ENCODE data around the gene CXXC4.

The CXXC4 gene

GRCh38 chr4:104486716-104487504 lies 7.8 kb downstream of the CXXC4 start:
- no peak for DNase-seq

DNA sequence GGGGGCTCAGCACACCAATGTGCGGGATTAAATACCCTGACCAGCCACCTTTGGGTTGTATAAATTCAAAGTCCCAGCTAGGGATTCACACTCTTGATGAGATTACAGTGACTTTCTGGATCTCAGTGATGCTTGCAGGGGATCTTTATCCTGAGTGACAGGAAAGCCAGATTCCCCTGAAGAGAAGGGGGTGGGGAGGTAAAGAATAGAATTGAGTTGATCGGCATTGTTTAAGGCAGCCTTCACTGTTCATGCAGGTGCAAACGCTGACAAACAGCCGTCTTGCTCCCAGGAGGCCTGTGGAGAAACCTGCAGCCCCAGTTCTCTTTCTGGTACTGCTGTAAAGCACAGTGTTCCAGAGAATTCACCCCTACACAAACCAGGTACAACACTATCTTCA lies 19.0 kb downstream of the CXXC4 start:
- DNase-seq, result no peak

DNA sequence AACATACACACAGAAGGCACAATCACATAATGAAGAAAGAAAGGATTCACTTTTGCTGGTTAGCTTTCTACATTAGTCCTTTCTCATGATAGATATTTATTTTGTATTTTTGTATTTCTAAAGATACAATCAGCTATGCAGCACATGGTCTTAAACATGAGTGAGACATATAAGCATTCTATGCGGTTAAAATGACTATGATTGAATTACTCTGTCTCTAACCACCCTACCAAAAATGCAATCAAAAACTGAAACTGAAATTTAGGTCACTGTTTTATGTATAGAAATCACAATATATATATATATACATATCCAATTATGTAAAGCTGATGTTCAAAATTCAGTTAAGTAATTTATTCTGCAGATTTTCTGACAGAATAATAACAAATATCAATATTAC lies 21.9 kb downstream of the CXXC4 start:
- no peak for DNase-seq

DNA sequence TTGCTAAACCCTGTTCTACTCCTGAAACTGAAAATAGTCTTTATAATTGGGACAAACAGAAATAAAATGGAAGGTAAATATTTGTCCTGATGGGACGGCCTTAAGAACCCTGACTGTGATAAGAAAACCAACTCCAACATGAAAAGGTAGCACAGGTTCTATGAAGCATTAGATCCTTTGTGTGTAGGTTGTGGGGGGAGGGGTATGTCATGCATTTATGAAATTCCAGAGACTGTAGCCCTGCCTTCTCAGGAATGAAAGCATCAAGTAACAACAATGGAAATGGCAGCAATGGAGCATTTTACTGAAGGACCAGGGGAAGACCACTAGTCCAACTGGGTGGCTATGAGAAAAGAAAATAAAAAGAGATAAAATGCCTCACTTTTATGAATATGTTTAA lies 23.9 kb downstream of the CXXC4 start:
- DNase-seq, result no peak

DNA sequence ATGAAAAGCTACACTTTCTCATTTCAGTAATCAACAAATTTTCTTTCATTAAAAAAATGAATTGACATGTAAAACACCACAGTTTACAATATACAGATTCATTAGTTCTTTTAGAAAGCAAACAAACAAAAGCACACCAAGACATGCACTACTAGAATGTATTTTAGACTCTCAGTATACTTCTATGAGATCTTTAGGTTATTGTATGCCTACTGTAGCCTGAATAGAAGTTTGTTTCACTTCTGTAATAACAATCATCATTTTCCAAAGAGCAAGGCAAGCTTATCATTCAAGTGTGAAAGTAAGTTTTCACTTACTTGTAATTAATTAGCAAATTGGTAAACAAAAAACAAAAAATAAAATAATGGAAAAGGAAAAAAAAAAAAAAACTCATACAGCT lies 24.9 kb downstream of the CXXC4 start:
- no peak for DNase-seq

- no peak for DNase-seq
Observed at GRCh38 chr4:104465619-104466018, 29.1 kb downstream of the CXXC4 start.

- DNase-seq, result no peak
Observed at GRCh38 chr4:104465201-104465600, 29.5 kb downstream of the CXXC4 start.

DNA sequence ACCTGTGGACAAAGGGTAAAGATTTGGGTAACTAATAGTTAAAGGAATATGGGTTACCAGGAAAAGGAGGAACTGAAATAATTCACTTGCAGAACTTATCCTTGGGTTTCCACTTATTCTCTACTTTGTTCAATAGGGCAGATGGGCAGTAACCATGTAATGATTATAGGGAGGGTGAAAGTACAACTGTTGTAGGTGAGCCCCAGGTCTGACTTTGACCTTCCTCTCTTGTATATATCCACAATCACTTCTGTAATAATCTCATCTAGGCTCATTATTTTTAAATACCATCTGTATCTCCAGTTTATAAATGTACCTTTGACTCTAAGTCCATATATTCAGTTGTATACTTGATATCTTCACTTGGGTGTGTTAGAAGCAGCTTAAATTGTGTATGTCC lies 32.1 kb downstream of the CXXC4 start:
- DNase-seq, result no peak

DNA sequence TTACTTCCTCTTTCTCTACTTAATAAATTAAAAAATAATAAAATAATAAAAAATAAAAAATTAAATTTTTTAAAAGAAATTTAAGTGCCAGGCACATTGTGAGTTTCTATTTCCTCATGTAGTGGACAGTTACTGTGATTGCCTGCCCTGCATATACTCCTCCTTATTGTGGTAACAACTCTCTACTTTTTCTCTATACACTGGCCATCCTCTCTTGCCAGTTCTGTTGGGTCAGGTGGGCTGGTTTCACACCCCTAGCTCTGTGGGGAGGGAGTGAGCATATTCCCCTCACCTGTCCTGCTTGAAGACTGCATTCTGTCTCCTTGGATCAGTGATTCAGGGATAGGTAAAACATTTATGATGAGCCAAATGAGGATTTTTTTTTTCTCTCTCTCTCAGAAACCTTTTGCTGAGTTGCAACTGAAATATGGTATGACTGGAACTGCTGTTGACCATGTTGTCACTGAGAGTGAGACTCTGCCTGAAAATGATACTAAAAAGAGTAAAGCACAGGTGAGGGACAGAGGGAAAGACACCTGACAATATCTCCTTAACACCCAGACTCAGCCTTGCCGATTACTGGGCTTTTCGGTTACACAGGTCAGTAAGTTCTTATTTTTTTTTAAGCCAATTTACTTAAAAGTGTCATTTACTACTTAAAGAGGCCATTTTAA lies 37.2 kb downstream of the CXXC4 start:
- DNase-seq, result no peak

DNA sequence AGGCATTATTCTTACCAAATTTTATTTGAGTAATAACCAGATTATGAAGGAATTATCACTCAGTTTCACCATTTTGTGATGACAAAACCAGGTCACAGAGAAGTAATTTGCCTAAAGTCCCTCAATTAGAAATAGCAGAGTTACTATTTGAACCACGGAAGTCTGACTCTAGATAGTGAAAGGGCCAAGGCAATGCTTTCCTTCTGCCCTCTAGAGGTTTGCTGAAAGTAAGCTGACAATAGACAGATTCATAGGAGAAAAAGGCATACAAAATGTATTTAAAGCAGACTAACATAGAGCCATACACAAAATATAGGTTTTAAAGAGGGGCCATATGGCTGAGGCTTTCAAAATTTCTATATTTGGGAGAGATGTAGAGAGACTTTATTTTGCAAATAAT lies 43.1 kb downstream of the CXXC4 start:
- no peak for DNase-seq

DNA sequence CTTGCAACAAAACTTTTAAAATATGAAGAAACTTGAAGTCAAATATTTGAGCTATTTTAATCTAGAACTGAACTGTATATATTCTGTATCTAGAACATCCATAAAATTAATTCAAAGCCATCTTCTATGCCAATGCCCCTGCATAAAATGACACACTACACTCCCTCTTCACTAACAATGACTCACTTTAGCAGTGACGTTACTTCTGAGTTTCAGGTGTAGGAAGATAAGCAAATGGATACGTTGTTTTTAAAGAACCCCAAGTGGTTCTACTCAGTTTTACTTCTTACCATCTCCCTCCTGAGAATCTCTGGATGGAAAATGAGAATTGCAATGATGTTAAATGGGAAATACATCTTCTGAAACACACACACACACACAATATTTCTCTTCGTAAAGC lies 45.2 kb downstream of the CXXC4 start:
- DNase-seq, result no peak

- DNase-seq, result no peak
Observed at GRCh38 chr4:104447294-104447693, 47.4 kb downstream of the CXXC4 start.

GRCh38 chr4:104446431-104447278 lies 48.0 kb downstream of the CXXC4 start:
- DNase-seq, result no peak

DNA sequence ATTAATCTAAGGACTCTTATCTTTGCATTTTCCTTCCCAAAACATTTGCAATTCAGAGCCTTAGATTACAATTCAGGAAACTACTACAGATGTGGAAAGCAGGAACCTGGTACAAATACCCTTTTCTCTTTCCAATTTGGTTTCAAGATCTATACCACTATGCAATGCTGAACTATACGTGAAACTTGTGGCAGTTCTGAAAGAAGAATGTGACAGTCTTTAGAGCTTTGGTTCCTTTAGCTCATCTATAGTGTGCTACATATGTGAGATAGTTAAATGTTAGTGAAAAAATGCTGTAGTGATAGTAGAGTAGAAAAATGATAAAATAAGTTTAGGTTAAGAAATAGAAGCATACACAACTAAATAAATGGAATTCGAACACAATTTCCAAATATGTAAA lies 50.0 kb downstream of the CXXC4 start:
- no peak for DNase-seq

- DNase-seq, result no peak
Observed at GRCh38 chr4:104436542-104436941, 58.2 kb downstream of the CXXC4 start.

GRCh38 chr4:104429150-104429741 lies 65.4 kb downstream of the CXXC4 start:
- no peak for DNase-seq

DNA sequence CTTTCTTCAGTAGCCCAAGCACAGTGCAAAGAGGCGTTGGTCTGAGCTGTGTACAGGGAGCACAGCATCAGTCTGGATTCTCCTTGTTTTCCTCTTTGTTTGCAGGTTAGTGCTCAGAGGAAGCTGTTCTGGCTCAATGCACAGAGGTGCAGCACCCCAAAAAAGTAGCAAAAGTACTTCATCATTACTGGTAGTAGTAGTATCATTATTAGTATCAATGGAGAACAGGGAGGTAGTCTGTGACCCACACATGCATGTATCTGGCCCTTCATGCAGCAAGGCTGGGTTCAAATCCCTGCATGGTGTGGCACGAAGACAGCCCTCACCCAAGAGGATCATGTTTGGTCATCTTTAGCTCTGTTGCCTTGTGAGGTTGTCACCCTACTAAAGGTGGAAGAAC lies 68.7 kb downstream of the CXXC4 start:
- DNase-seq, result no peak

DNA sequence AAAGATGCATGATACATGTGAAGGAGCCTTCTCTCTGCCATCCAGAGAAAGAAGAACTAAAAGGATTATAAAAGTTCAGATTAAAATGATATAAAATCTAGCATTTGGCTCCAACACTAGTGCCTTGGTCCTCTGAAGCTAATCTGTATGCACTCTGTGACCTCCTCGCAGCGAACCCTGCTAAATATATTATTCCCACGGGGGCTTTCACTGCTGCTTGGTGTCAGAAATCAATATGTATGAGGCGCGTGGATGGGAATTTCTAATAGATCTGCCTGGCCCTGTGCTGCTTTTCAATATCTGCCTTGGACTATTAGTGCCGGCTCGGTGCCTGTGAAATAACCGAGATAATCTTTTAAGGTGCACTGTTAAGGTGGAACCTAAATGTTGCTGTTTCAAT lies 69.7 kb downstream of the CXXC4 start:
- DNase-seq, result no peak

GRCh38 chr4:104424475-104424941 lies 70.2 kb downstream of the CXXC4 start:
- DNase-seq, result no peak

- no peak for DNase-seq
Observed at GRCh38 chr4:104421566-104421965, 73.1 kb downstream of the CXXC4 start.

GRCh38 chr4:104420766-104421165 lies 73.9 kb downstream of the CXXC4 start:
- no peak for DNase-seq

All from activated gamma-delta T cell treated with Interleukin-2 at 50 U/mL for 16 hours (primary cell).